22Rv1 (cell line): ENCODE measurements around the gene PTPRM.

Source experiments
- ZFX ChIP-seq: fragments of 450-650 bp; IDR thresholded peaks from 2 replicates; pipeline ENCODE4 v1.6.1; 2017; ENCODE audit warnings: antibody characterized with exemption, borderline replicate concordance
- TF ChIP-seq, protein P1 (sequence below): fragments of 450-650 bp; IDR thresholded peaks from 2 replicates; pipeline ENCODE4 v1.5.1; 2017; ENCODE audit warnings: mild to moderate bottlenecking

DNA sequence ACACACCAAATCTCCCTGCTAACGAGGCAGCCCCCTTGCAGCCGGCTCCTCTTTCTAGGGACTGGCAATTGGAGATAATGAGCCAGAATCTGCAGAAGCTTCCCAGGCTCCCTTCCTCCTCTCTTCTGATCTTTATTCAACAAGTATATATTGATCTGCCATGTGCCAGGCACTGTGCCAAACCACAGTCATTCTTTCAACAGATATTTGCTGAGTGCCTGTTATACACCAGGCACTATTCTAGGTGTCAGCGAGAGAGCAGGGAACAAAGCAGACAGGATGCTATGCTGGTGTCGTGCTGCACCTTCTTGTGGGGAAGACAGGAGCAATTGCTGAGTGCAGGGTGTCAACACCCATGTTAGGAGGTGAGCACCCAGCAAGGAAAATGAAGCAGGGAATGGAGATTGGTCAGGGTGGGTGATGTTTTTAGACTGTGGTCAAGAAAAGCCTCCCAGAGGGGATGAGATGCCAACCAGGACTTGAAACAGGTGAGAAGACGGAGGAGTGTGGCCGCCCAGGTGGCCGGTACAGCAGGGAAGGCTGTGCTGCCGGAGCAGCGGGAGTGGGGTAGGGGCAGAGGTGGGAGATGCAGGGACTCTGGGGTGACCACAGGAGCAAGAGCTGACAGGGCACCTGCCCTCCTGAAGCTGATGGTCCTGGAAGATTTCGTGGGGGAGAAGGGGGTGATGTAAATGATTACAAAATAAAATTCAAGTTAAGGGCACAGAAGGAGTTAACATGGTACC is 734.5 kb downstream of the PTPRM start:
- TF ChIP-seq, protein P1, sequence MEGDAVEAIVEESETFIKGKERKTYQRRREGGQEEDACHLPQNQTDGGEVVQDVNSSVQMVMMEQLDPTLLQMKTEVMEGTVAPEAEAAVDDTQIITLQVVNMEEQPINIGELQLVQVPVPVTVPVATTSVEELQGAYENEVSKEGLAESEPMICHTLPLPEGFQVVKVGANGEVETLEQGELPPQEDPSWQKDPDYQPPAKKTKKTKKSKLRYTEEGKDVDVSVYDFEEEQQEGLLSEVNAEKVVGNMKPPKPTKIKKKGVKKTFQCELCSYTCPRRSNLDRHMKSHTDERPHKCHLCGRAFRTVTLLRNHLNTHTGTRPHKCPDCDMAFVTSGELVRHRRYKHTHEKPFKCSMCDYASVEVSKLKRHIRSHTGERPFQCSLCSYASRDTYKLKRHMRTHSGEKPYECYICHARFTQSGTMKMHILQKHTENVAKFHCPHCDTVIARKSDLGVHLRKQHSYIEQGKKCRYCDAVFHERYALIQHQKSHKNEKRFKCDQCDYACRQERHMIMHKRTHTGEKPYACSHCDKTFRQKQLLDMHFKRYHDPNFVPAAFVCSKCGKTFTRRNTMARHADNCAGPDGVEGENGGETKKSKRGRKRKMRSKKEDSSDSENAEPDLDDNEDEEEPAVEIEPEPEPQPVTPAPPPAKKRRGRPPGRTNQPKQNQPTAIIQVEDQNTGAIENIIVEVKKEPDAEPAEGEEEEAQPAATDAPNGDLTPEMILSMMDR, result no peak
- TF ChIP-seq ZFX, result no peak
